A549 treated with AZD2906 at 1 μM for 4 hours (cell line): Measurements from ENCODE around the gene NPIPB4. TPM values are rescaled to one million over a fixed set of nuclear protein-coding genes. Genes with fewer than 3 reads are reported as not detected.

Experiments
- total RNA-seq: library from RNA; stranded (reverse); fragments of 200-300 nt; extraction: Qiagen RNA extraction; gene quantifications from 5 replicates; pipeline ENCODE4 v1.2.3, GENCODE V29; 2022

NPIPB4 gene
- 20.0 to 23.7 TPM (median 22.0 TPM) in 5 replicates for total RNA-seq

GRCh38 chr16:21857656-21858055 is at the start of gene NPIPB4:
TSS of gene NPIPB4 (minus strand) at chr16:21857756. CDS start at chr16:21857378, 378 bp downstream.

Other genes starting within 250 kb of the NPIPB4 start
- gene IGSF6, start 205.1 kb downstream of the NPIPB4 start, total RNA-seq: not detected in 5 replicates
- gene OTOA, start 193.8 kb downstream of the NPIPB4 start, total RNA-seq: 0.06 to 0.10 TPM (median 0.06 TPM) in 4 of 5 replicates, not detected in the other
- 147 to 221 TPM (median 154 TPM) in 5 replicates for gene UQCRC2, start 95.6 kb upstream of the NPIPB4 start, total RNA-seq
- 0.06 to 0.07 TPM in 2 of 5 replicates, not detected in the others for gene PDZD9, start 143.4 kb upstream of the NPIPB4 start, total RNA-seq
- gene MOSMO, start 150.4 kb upstream of the NPIPB4 start, total RNA-seq: 10.1 to 15.3 TPM (median 14.3 TPM) in 5 replicates
- 0.02 to 0.09 TPM (median 0.03 TPM) in 4 of 5 replicates, not detected in the other for gene VWA3A, start 234.8 kb upstream of the NPIPB4 start, total RNA-seq